ENCODE results near the gene TPMT. TPM values are rescaled to one million over a fixed set of nuclear protein-coding genes. Genes with fewer than 3 reads are reported as not detected.

Gene TPMT
- total and polyA plus RNA-seq, 2 of the 13 experiments (the other 11 are each of a cell fraction or from before 2014, with no cell fraction given) = 11.1 to 22.8 TPM

GRCh38 chr6:18179770-18180356 is 25.0 kb upstream of the TPMT start:
- intact Hi-C loops (cut with micrococcal nuclease; ENCODE audit: unreplicated experiment) (no loop called here), in situ Hi-C loops (cut with HindIII; ENCODE audit: extremely low pct_ligation_motif_present, low pct_unique_long_range_greater_than_20kb) (no loop called here)
- TF ChIP-seq AKNA (CRISPR knock-in tag; IDR thresholded peaks at IDR 0.05; ENCODE audit: borderline replicate concordance) = no peak
- no peak for TF ChIP-seq ATF2 (CRISPR knock-in tag; IDR thresholded peaks at IDR 0.05)
- TF ChIP-seq ZBED4 (CRISPR knock-in tag; IDR thresholded peaks at IDR 0.05; ENCODE audit: borderline replicate concordance) = no peak
- no peak for TF ChIP-seq SIN3B (IDR thresholded peaks at IDR 0.05; ENCODE audit: low read length)
- no peak for TF ChIP-seq PRPF4 (IDR thresholded peaks at IDR 0.05; ENCODE audit: low read depth, low read length, poor library complexity, severe bottlenecking)
- no peak for TF ChIP-seq ZNF639 (CRISPR knock-in tag; conservative IDR thresholded peaks at IDR 0.05)
- no peak for TF ChIP-seq CHD4 (IDR thresholded peaks at IDR 0.05; ENCODE audit: borderline replicate concordance, low read length)
- TF ChIP-seq ZNF720 (CRISPR knock-in tag; IDR thresholded peaks at IDR 0.05) = no peak
- TF ChIP-seq ELF1 (CRISPR knock-in tag; IDR thresholded peaks at IDR 0.05) = no peak
- Histone ChIP-seq H3K4me3 (replicated peaks in 1 of 3; ENCODE audit: insufficient read depth in 1 of 3, low read depth in 2 of 3, low read length in 3 of 3) (no peak overlapping the region), H3K4me1 (ENCODE audit: insufficient read depth, low read length) (no peaks in the 10 kb centered on the region), H3K9me3 (ENCODE audit: low read length) (no peaks in the 10 kb centered on the region), H2AFZ (ENCODE audit: low read length) (no peak overlapping the region), H3K4me2 (ENCODE audit: low read depth, low read length) (no peak overlapping the region), H3K36me3 (replicated peaks in 1 of 2; ENCODE audit: control insufficient read depth in 1 of 2, insufficient read depth in 2 of 2, low read length in 2 of 2) (no peaks in the 10 kb centered on the region), H3K79me2 (ENCODE audit: insufficient read depth, low read length) (no peaks in the 10 kb centered on the region), H4K20me1 (ENCODE audit: insufficient read depth, low read length) (no peaks in the 10 kb centered on the region), H3K9ac (ENCODE audit: insufficient read depth, low read depth, low read length) (no peak overlapping the region), H3K27me3 (ENCODE audit: control insufficient read depth in 1 of 2, insufficient read depth in 2 of 2, low read length in 2 of 2) (no peaks in the 10 kb centered on the region), H3K27ac (ENCODE audit: extremely low read length, insufficient read depth, low read length) (no peak overlapping the region)
- no peak for ATAC-seq
- no peak for FAIRE-seq
- ChIA-PET CTCF (ENCODE audit: low intra/inter-chr PET ratio, low total read pairs) (no interaction called here), POLR2A (no interaction called here)
- BruUV-seq (replicated peaks) = no TSS peak
- no peak for DNase-seq (ENCODE audit: low spot score)
- 96% methylated on average over 5 of the region's 5 CpGs for WGBS (ENCODE audit: low lambda C conversion rate)

Data from HepG2 (cell line).